GM12865 (cell line): ENCODE data around the gene BPIFA2.

Experiments used
- DNase-seq: peaks from one replicate; pipeline ENCODE4 v3.0.0; 2010; ENCODE audit warnings: low read depth
- H3K4me3 ChIP-seq: 2 replicates; pipeline ENCODE4 v1.5.1; 2011; ENCODE audit warnings: mild to moderate bottlenecking, low read depth, low read length, control low read depth
- TF ChIP-seq, protein P1 (sequence below): IDR thresholded peaks from 2 replicates; pipeline ENCODE4 v1.5.1; 2011; ENCODE audit warnings: low read length, control low read depth, low read depth, inconsistent platforms; ENCODE audit not compliant: insufficient read depth; ENCODE audit errors: missing control alignments

BPIFA2 gene

DNA sequence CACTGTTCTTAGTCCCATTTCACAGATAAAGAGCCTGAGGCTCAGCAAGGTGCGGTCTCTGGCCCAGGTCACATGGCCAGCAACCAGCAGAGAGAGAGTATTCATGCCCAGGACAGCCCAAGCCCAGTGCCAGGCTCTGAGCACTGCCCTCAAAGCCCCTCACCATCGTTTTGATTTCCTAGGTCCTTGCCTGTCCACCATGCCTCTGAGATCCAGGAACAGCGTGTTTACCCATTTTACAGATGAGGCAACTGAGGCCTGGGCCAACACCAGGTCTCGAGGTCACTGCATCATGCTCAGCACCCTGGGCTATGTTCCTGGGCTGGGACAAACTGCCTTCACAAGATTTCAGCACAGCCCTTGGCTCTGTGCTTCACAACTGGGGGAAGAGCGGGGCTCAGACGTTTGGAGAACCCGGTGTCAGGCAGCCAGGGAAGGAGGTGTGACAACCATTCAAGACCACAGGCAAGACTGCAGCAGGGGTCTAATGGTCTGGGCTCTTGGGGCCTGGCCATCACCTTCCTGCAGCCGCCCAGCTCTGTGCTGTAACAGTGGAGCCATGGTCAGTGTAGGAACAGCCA is 1.3 kb upstream of the BPIFA2 start:
- H3K4me3 ChIP-seq, result no peak overlapping the region
- TF ChIP-seq, protein P1, sequence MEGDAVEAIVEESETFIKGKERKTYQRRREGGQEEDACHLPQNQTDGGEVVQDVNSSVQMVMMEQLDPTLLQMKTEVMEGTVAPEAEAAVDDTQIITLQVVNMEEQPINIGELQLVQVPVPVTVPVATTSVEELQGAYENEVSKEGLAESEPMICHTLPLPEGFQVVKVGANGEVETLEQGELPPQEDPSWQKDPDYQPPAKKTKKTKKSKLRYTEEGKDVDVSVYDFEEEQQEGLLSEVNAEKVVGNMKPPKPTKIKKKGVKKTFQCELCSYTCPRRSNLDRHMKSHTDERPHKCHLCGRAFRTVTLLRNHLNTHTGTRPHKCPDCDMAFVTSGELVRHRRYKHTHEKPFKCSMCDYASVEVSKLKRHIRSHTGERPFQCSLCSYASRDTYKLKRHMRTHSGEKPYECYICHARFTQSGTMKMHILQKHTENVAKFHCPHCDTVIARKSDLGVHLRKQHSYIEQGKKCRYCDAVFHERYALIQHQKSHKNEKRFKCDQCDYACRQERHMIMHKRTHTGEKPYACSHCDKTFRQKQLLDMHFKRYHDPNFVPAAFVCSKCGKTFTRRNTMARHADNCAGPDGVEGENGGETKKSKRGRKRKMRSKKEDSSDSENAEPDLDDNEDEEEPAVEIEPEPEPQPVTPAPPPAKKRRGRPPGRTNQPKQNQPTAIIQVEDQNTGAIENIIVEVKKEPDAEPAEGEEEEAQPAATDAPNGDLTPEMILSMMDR, result no peak
- no peak for DNase-seq

DNA sequence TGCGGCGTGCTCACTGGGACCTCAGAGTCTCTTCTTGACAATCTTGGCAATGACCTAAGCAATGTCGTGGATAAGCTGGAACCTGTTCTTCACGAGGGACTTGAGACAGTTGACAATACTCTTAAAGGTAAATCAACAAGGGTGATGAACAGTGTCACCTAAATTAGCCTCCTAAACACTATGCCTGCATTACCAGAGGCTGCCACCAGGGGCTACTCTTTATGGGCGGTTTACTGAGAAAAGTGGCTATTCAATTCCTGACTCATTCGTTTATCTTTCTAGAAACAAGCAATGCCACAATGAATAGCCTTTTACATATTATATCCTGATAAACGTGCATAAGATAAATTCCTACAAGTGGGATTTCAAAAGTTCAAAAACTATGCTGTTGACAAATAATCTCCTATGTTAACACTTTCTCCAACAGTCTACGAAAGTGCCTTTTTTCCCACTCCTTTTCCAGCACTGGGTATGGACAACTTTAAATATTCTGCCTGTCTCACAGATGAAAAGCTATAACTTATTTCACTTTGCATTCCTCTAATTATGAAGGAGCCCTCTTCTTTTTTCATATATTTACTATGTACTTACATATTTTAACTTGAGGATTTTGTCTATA is 1.3 kb downstream of the BPIFA2 start:
- TF ChIP-seq, protein P1, result peak; percentile 40
- peak; percentile 18 for DNase-seq

DNA sequence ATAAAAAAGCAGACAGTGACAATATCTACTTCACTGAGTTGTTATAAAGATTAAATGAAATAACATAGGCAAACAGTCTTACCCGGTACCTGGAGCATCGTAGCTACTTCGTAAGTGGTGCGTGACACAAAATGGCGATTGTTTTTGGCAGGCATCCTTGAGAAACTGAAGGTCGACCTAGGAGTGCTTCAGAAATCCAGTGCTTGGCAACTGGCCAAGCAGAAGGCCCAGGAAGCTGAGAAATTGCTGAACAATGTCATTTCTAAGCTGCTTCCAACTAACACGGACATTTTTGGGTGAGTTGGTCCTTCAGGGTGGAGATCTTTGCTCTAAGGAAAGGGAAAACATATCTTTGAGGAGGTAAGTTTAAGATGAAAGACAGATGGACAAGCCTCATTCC is 4.8 kb downstream of the BPIFA2 start:
- no peak for DNase-seq
- TF ChIP-seq, protein P1, result no peak
- no peak overlapping the region for H3K4me3 ChIP-seq

More for the DNA sequence above, 1.3 kb downstream of the BPIFA2 start:
- no peak overlapping the region for H3K4me3 ChIP-seq

DNA sequence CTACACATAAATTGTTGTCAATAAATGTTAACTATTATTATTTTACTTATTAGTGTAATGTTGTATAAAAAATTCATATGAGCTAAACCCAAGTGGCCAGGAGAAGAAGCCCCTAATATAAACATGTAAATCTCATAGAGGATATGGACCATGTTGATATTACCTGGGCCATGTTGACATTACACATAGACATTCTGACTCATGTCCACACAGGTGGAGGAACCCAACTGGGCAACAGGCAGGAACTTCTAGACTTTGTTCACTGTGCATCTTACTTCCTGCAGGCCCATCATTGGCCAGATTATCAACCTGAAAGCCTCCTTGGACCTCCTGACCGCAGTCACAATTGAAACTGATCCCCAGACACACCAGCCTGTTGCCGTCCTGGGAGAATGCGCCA is 7.2 kb downstream of the BPIFA2 start:
- TF ChIP-seq, protein P1, result no peak
- no peak for DNase-seq
- no peak overlapping the region for H3K4me3 ChIP-seq

DNA sequence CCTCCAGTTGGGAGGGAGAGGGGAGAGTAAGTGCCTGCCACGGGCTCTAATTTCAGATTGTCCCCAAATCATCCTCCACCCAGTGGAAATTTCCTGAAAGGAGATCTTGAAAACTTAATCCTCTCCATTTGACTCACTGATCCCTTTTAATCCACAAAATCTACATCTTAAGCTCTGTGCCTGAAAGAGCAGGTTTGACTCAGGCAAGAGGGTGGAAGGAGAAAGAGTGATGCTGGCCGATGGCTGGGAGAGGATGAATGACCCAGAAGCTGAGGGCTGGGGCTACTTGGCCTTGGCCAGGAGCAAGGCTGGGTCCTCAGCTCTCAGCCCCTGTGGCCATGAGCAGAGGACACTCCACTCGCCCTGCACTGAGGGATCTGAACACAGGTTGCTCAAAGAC is 8.1 kb downstream of the BPIFA2 start:
- DNase-seq, result no peak
- TF ChIP-seq, protein P1, result no peak
- H3K4me3 ChIP-seq, result no peak overlapping the region

DNA sequence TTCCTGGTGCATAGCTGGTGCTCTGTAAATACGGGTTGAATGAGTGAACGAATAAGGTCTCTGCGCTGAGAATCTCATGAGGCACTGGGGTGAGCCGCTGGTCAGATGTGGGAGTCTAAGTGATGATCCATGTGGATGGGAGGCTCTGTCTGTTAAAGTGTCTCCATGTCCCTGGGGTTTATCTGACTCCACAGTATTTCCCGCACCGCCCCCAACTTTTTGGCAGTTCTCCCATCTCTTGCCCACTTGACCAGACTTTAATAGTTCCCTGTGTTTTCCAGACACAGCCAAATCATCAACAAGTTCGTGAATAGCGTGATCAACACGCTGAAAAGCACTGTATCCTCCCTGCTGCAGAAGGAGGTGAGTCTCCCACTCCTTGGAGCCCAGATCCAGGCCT is 9.9 kb downstream of the BPIFA2 start:
- no peak for DNase-seq
- no peak overlapping the region for H3K4me3 ChIP-seq
- TF ChIP-seq, protein P1, result no peak

DNA sequence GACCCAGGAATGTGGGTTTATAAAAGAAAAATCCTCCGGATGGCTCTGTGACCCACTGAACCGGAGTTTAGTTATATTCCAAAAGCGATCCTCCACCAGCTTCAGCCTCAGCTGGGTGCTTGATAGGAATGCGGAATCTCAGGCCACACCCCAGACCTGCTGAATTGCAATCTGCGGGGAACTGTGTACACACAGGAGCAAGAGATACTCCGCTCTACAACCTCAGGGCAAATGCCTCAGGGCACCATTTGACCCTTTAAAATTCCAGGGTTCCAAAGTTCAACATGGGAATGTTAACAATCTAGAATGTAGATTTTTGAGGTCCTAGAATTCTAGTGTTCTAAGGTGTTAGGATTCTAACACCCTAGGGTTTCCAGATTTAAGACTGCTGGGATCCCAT is 10.8 kb downstream of the BPIFA2 start:
- TF ChIP-seq, protein P1, result no peak
- DNase-seq, result no peak
- H3K4me3 ChIP-seq, result no peak overlapping the region
